GM12878 (cell line): Measurements from ENCODE around the gene AGO4.

ENCODE experiments used
- CTCF ChIP-seq, 3 experiments: IDR thresholded peaks in 2 of 3; conservative IDR thresholded peaks in 1 of 3; 2 replicates each; pipeline ENCODE4 v1.5.1; 2011; ENCODE audit warnings: low read depth in 3 of 3, low read length in 3 of 3, mild to moderate bottlenecking in 3 of 3, control low read depth in 2 of 3, moderate library complexity in 2 of 3, inconsistent platforms in 1 of 3, mixed read lengths in 1 of 3; ENCODE audit not compliant: control insufficient read depth in 2 of 3, insufficient read depth in 1 of 3; ENCODE audit errors: extremely low read depth in 1 of 3
- POLR2A ChIP-seq: IDR thresholded peaks from 2 replicates; pipeline ENCODE4 v1.6.1; 2011; ENCODE audit warnings: low read depth, mild to moderate bottlenecking, low read length
- ZBTB33 ChIP-seq: fragments of 450-650 bp; IDR thresholded peaks from 2 replicates; pipeline ENCODE4 v1.6.1; 2017; ENCODE audit warnings: mild to moderate bottlenecking
- ZNF24 ChIP-seq: fragments of 450-650 bp; IDR thresholded peaks from 2 replicates; pipeline ENCODE4 v1.6.1; 2017; ENCODE audit warnings: antibody characterized with exemption, mild to moderate bottlenecking

GRCh38 chr1:35773711-35774110, 34.1 kb upstream of the AGO4 start:
- TF ChIP-seq POLR2A, result no peak
- no peak for TF ChIP-seq CTCF (IDR thresholded peaks at IDR 0.05 in 2 of 3, conservative IDR thresholded peaks at IDR 0.05 in 1 of 3; ENCODE audit: control insufficient read depth in 2 of 3, extremely low read depth in 1 of 3, insufficient read depth in 1 of 3, low read depth in 3 of 3, low read length in 3 of 3)
- no peak for TF ChIP-seq ZBTB33
- no peak for TF ChIP-seq ZNF24
